GM23248 (cell line): Measurements from ENCODE around the gene HOXC6. TPM values are rescaled to one million over a fixed set of nuclear protein-coding genes. Genes with fewer than 3 reads are reported as not detected.

Experiments
- DNase-seq: peaks from one replicate; pipeline ENCODE4 v3.0.0-alpha.2; 2015
- H2AFZ ChIP-seq: fragments of 200-600 bp; sonication (generic); 2 replicates; pipeline ENCODE4 v1.6.1; 2016; ENCODE audit warnings: antibody characterized with exemption
- H3F3A ChIP-seq: fragments of 200-600 bp; sonication (generic); 2 replicates; pipeline ENCODE4 v1.6.1; 2016; ENCODE audit warnings: mild to moderate bottlenecking, antibody characterized with exemption, mixed run types; ENCODE audit not compliant: insufficient read depth
- H3K27ac ChIP-seq: fragments of 200-600 bp; sonication (generic); 2 replicates; pipeline ENCODE4 v1.5.1; 2016; ENCODE audit warnings: mild to moderate bottlenecking
- H3K27me3 ChIP-seq: fragments of 200-600 bp; sonication (generic); replicated peaks from 2 replicates; pipeline ENCODE4 v1.6.1; 2016; ENCODE audit warnings: mild to moderate bottlenecking; ENCODE audit not compliant: insufficient read depth
- H3K36me3 ChIP-seq: fragments of 200-600 bp; sonication (generic); 2 replicates; pipeline ENCODE4 v1.6.1; 2016; ENCODE audit warnings: low read depth, mild to moderate bottlenecking
- H3K4me1 ChIP-seq: fragments of 200-600 bp; sonication (generic); 2 replicates; pipeline ENCODE4 v1.6.1; 2016; ENCODE audit warnings: mild to moderate bottlenecking; ENCODE audit not compliant: insufficient read depth
- H3K4me2 ChIP-seq: fragments of 200-600 bp; sonication (generic); one replicate; pipeline ENCODE4 v1.6.1; 2016; ENCODE audit warnings: mild to moderate bottlenecking; ENCODE audit not compliant: unreplicated experiment
- H3K4me3 ChIP-seq: fragments of 200-600 bp; sonication (generic); 2 replicates; pipeline ENCODE4 v1.5.1; 2016; ENCODE audit warnings: mild to moderate bottlenecking
- H3K79me2 ChIP-seq: fragments of 200-600 bp; sonication (generic); 2 replicates; pipeline ENCODE4 v1.6.1; 2016; ENCODE audit warnings: mild to moderate bottlenecking; ENCODE audit not compliant: insufficient read depth
- H3K9ac ChIP-seq: fragments of 200-600 bp; sonication (generic); 2 replicates; pipeline ENCODE4 v1.6.1; 2016; ENCODE audit warnings: mild to moderate bottlenecking
- H3K9me2 ChIP-seq: fragments of 200-600 bp; sonication (generic); 2 replicates; pipeline ENCODE4 v1.6.1; 2016; ENCODE audit warnings: mixed run types, mild to moderate bottlenecking, moderate library complexity; ENCODE audit not compliant: insufficient read depth
- H3K9me3 ChIP-seq: fragments of 200-600 bp; sonication (generic); one replicate; pipeline ENCODE4 v1.6.1; 2017; ENCODE audit warnings: low read depth
- H4K20me1 ChIP-seq: fragments of 200-600 bp; sonication (generic); 2 replicates; pipeline ENCODE4 v1.6.0; 2016; ENCODE audit not compliant: insufficient read depth
- EZH2 ChIP-seq: fragments of 200-600 bp; sonication (generic); IDR thresholded peaks from 2 replicates; pipeline ENCODE4 v1.6.1; 2018; ENCODE audit warnings: antibody characterized with exemption, mild to moderate bottlenecking; ENCODE audit not compliant: insufficient read depth, poor library complexity, severe bottlenecking
- EZH2phosphoT487 ChIP-seq: fragments of 200-600 bp; sonication (generic); IDR thresholded peaks from 2 replicates; pipeline ENCODE4 v1.6.1; 2018; ENCODE audit warnings: antibody characterized with exemption, moderate library complexity, mild to moderate bottlenecking, low read depth; ENCODE audit not compliant: insufficient read depth
- WGBS, 2 experiments: methylation state at CpG; one replicate each; pipeline ENCODE4 v1.1.6; 2015 to 2017; ENCODE audit warnings: low lambda C conversion rate in 2 of 2, low coverage in 1 of 2; ENCODE audit errors: missing lambda C conversion rate in 2 of 2; 5-methylcytosine and 5-hydroxymethylcytosine counted together
- in situ Hi-C: fragments of 300-500 bp; cut with MboI; formaldehyde crosslinking; loops from 2 replicates; pipeline ENCODE4 v1.15.0; 2020
- polyA plus RNA-seq: library from polyadenylated mRNA; unstranded; fragments of >200 nt; fragmentation: Nextera tagmentation; extraction: Ambion mirVana; gene quantifications from 2 replicates; pipeline ENCODE4 v1.2.1, GENCODE V29; 2016
- total RNA-seq: library from RNA; depleted of rRNA; stranded (reverse); fragments of >200 nt; shearing (Covaris generic); gene quantifications from 2 replicates; pipeline ENCODE4 v1.2.3, GENCODE V29; 2014

HOXC6 gene
- total and polyA plus RNA-seq, 2 experiments from 2014 or later, result 3.6 to 20.5 TPM

DNA sequence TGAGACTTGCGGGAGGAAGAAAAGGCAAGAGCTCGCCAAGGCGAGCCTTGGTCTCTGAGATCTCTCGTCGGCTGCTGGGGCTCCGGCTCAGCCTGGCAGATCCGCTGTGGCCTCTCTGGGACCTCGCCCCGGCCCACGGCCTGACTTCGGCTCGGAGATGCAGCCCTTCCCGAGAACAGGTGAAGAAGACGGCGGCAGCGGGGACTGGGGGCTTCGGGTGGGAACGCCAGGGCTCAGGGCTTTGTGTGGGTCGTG is 34.3 kb upstream of the HOXC6 start:
- peaks cover 58% of the 10 kb centered on the region for H3K27me3 ChIP-seq

DNA sequence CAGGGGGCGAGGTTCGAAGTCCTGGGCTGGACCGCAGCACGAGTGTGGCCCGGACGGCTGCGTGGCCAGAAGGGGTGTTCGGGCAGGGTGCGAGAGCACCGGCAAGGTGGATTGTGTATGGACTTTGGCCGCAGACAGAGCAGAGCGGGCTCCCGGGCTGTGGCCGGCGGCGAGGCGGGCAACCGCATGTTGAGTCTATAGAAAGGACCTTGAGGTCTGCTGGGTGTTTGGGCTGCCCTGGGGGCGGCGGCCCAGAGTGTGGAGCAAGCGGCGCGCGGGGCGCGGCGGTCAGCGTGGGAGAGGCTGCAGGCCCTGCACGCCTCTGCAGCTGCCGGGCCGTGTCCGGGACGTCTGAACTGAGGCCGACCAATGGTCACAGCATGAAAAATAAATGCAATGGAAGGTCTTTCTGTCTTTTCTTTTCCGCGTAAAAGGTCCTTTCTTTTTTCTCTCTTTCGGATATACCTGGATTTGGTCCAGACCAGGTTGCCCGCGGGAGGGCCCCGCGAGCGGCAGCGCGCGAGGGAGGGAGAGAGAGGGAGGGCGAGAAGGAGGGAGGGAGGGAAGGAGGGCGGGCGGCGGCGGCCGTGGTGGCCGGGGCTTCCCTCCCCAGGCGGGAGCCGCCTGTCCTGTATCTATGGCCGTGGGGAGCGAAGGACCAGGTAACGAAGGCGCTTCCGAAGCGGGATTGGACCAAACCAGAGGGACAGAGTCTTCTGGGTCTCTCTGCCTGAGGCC is 33.8 kb upstream of the HOXC6 start:
- H3K27me3 ChIP-seq, result peaks cover 53% of the 10 kb centered on the region
- no peaks in the 10 kb centered on the region for H4K20me1 ChIP-seq
- H3K4me2 ChIP-seq, result peak overlapping the region; percentile 66
- H2AFZ ChIP-seq, result peak overlapping the region; percentile 70
- peak overlapping the region; percentile 56 for H3K4me3 ChIP-seq
- peak overlapping the region; percentile 75 for H3K9ac ChIP-seq
- WGBS, 2 experiments, result 22 to 24% methylated on average over 47 to 58 of the region's 60 CpGs
- DNase-seq, result no peak
- H3K27ac ChIP-seq, result no peak overlapping the region
- H3K9me3 ChIP-seq, result no peaks in the 10 kb centered on the region
- in situ Hi-C loops, result no loop called here
- no peaks in the 10 kb centered on the region for H3K9me2 ChIP-seq
- TF ChIP-seq EZH2phosphoT487, result no peak
- TF ChIP-seq EZH2, result peak; percentile 86
- H3K36me3 ChIP-seq, result no peaks in the 10 kb centered on the region
- H3F3A ChIP-seq, result no peaks in the 10 kb centered on the region
- peaks cover 9% of the 10 kb centered on the region for H3K4me1 ChIP-seq
- no peaks in the 10 kb centered on the region for H3K79me2 ChIP-seq

More for the DNA sequence above, 34.3 kb upstream of the HOXC6 start:
- Histone ChIP-seq H3K4me2 (no peak overlapping the region), H3K9me2 (no peaks in the 10 kb centered on the region), H3K4me1 (peaks cover 9% of the 10 kb centered on the region), H3K9me3 (no peaks in the 10 kb centered on the region), H3F3A (no peaks in the 10 kb centered on the region), H2AFZ (no peak overlapping the region), H3K79me2 (no peaks in the 10 kb centered on the region), H3K27ac (no peak overlapping the region), H4K20me1 (no peaks in the 10 kb centered on the region), H3K4me3 (no peak overlapping the region), H3K36me3 (no peaks in the 10 kb centered on the region), H3K9ac (no peak overlapping the region)
- 24 to 25% methylated on average over 19 of the region's 19 CpGs for WGBS, 2 experiments
- no peak for TF ChIP-seq EZH2phosphoT487
- no peak for TF ChIP-seq EZH2
- no peak for DNase-seq
- in situ Hi-C loops, result no loop called here

DNA sequence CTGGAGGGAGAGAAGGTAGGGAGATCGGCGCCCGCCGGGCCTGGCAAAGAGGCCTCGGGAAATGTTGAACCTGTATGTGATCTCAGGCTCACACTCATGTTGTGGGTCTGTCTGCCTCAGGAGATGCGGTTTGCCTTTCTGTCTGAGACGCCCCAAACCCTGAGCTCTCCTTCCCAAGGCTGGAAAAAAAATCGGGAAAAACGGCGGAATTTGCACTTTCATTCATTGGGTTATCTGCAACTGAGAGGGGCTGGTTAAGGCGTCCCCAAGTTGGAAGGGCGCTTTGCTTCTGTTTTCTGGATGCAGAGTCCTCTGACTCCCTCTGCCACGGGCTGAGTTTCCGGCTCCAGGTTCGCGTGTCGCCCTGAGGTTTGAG is 33.2 kb upstream of the HOXC6 start:
- peak overlapping the region; percentile 66 for H3K4me2 ChIP-seq
- 10% methylated on average over 17 of the region's 17 CpGs for WGBS, 2 experiments
- H3K27ac ChIP-seq, result no peak overlapping the region
- no peaks in the 10 kb centered on the region for H3F3A ChIP-seq
- peak overlapping the region; percentile 75 for H3K9ac ChIP-seq
- peaks cover 8% of the 10 kb centered on the region; the same call in 1 of the 2 replicates for H3K4me1 ChIP-seq
- TF ChIP-seq EZH2 (peak; percentile 63), EZH2phosphoT487 (0 out of 2 replicates have a peak, but pooled peaks have one; percentile 54)
- peak overlapping the region; percentile 70 for H2AFZ ChIP-seq
- in situ Hi-C loops, result no loop called here
- no peaks in the 10 kb centered on the region for H4K20me1 ChIP-seq
- peak overlapping the region; percentile 56 for H3K4me3 ChIP-seq
- H3K79me2 ChIP-seq, result no peaks in the 10 kb centered on the region
- H3K36me3 ChIP-seq, result no peaks in the 10 kb centered on the region
- DNase-seq, result peak; percentile 62
- peaks cover 48% of the 10 kb centered on the region for H3K27me3 ChIP-seq
- H3K9me2 ChIP-seq, result no peaks in the 10 kb centered on the region
- no peaks in the 10 kb centered on the region for H3K9me3 ChIP-seq

- in situ Hi-C loops, result no loop called here
- H3K27me3 ChIP-seq, result peaks cover 42% of the 10 kb centered on the region
- H3K9me2 ChIP-seq, result no peaks in the 10 kb centered on the region
- peak overlapping the region; percentile 56 for H3K4me3 ChIP-seq
- WGBS, 2 experiments, result 25 to 40% methylated on average over 37 to 45 of the region's 48 CpGs
- H3K4me2 ChIP-seq, result peak overlapping the region; percentile 66
- H3K36me3 ChIP-seq, result no peaks in the 10 kb centered on the region
- H2AFZ ChIP-seq, result peak overlapping the region; percentile 70
- no peaks in the 10 kb centered on the region for H4K20me1 ChIP-seq
- no peak overlapping the region for H3K27ac ChIP-seq
- no peak for TF ChIP-seq EZH2
- TF ChIP-seq EZH2phosphoT487, result no peak
- H3K9me3 ChIP-seq, result no peaks in the 10 kb centered on the region
- H3K4me1 ChIP-seq, result peaks cover 2% of the 10 kb centered on the region; the same call in 1 of the 2 replicates
- peak overlapping the region; percentile 75 for H3K9ac ChIP-seq
- no peaks in the 10 kb centered on the region for H3F3A ChIP-seq
- DNase-seq, result peak; percentile 64
- H3K79me2 ChIP-seq, result 0 out of 2 replicates have a peak, but pooled peaks cover 1% of the 10 kb centered on the region
These were observed 32.6 kb upstream of the HOXC6 start for GRCh38 chr12:53995378-53996239.
